Measurements from ENCODE around the gene SCEL. TPM values are rescaled to one million over a fixed set of nuclear protein-coding genes. Genes with fewer than 3 reads are reported as not detected.
"Not testable (repeated sequence)": the region's sequence is repeated elsewhere in the genome, so short reads cannot be mapped to it uniquely, and the experiment has no call there.

SCEL gene
- total RNA-seq, 1 experiment from 2014 or later: 3.5 TPM

GRCh38 chr13:77653301-77653700, 117.8 kb downstream of the SCEL start:
- no peaks in the 10 kb centered on the region for H3F3A ChIP-seq (ENCODE audit: low read length, unreplicated experiment)
- no peaks in the 10 kb centered on the region for H3K9me2 ChIP-seq (replicated peaks; ENCODE audit: low read length)
- no peak for ATAC-seq
- no peak overlapping the region for H3K4me2 ChIP-seq (ENCODE audit: low read length)
- no peaks in the 10 kb centered on the region for H3K27me3 ChIP-seq (ENCODE audit: low read length)
- no peaks in the 10 kb centered on the region for H3K36me3 ChIP-seq (ENCODE audit: low read depth, low read length)
- H3K9me3 ChIP-seq (ENCODE audit: low read length): no peaks in the 10 kb centered on the region
- no peak for TF ChIP-seq EZH2phosphoT487 (IDR thresholded peaks at IDR 0.05; ENCODE audit: borderline replicate concordance, low read length)
- TF ChIP-seq, protein P1, sequence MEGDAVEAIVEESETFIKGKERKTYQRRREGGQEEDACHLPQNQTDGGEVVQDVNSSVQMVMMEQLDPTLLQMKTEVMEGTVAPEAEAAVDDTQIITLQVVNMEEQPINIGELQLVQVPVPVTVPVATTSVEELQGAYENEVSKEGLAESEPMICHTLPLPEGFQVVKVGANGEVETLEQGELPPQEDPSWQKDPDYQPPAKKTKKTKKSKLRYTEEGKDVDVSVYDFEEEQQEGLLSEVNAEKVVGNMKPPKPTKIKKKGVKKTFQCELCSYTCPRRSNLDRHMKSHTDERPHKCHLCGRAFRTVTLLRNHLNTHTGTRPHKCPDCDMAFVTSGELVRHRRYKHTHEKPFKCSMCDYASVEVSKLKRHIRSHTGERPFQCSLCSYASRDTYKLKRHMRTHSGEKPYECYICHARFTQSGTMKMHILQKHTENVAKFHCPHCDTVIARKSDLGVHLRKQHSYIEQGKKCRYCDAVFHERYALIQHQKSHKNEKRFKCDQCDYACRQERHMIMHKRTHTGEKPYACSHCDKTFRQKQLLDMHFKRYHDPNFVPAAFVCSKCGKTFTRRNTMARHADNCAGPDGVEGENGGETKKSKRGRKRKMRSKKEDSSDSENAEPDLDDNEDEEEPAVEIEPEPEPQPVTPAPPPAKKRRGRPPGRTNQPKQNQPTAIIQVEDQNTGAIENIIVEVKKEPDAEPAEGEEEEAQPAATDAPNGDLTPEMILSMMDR (conservative IDR thresholded peaks at IDR 0.05; ENCODE audit: low read depth, low read length): no peak
- TF ChIP-seq EZH2 (IDR thresholded peaks at IDR 0.05; ENCODE audit: low read length, unreplicated experiment): no peak
- no peak for DNase-seq
- CTCF ChIA-PET: no interaction called here
- H2AFZ ChIP-seq (ENCODE audit: low read length): no peak overlapping the region
- no peak overlapping the region for H3K4me3 ChIP-seq (ENCODE audit: low read length)
- H4K20me1 ChIP-seq (ENCODE audit: low read length): no peaks in the 10 kb centered on the region
- intact Hi-C loops (cut with micrococcal nuclease): no loop called here
- H3K79me2 ChIP-seq (ENCODE audit: low read length): no peaks in the 10 kb centered on the region
- no peak overlapping the region for H3K9ac ChIP-seq (ENCODE audit: low read length)
- H3K4me1 ChIP-seq (ENCODE audit: insufficient read depth, low read length): no peaks in the 10 kb centered on the region
- POLR2A ChIA-PET (ENCODE audit: unreplicated experiment): no interaction called here
- BruUV-seq (replicated peaks): no TSS peak
- H3K27ac ChIP-seq (ENCODE audit: low read length): no peak overlapping the region

- BruUV-seq (replicated peaks); H3K4me2 ChIP-seq (ENCODE audit: low read length); H3F3A ChIP-seq (ENCODE audit: low read length, unreplicated experiment); H3K4me1 ChIP-seq (ENCODE audit: insufficient read depth, low read length); H3K9me3 ChIP-seq (ENCODE audit: low read length); DNase-seq; H3K27me3 ChIP-seq (ENCODE audit: low read length); H2AFZ ChIP-seq (ENCODE audit: low read length); ATAC-seq; intact Hi-C loops (cut with micrococcal nuclease); H3K79me2 ChIP-seq (ENCODE audit: low read length); H3K27ac ChIP-seq (ENCODE audit: low read length); CTCF ChIA-PET; H3K9me2 ChIP-seq (replicated peaks; ENCODE audit: low read length); H3K4me3 ChIP-seq (ENCODE audit: low read length); POLR2A ChIA-PET (ENCODE audit: unreplicated experiment); H3K36me3 ChIP-seq (ENCODE audit: low read depth, low read length); H4K20me1 ChIP-seq (ENCODE audit: low read length); H3K9ac ChIP-seq (ENCODE audit: low read length): not testable (repeated sequence)
These were observed 124.5 kb downstream of the SCEL start for GRCh38 chr13:77660016-77660415.

DNA sequence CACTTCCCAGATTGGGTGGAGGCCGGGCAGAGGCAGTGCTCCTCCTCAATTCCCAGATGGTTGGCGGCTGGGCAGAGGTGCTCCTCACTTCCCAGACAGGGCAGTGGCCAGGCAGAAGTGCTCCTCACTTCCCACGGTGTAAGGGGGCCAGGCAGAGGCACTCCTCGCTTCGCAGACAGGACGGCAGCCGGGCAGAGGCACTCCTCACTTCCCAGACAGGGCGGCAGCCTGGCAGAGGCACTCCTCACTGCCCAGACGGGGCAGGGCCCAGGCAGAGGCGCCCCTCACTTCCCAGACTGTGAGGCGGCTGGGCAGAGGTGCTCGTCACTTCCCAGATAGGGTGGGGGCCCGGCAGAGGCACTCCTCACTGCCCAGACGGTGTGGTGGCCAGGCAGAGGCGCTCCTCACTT, 125.3 kb downstream of the SCEL start:
- H2AFZ ChIP-seq (ENCODE audit: low read length): no peak overlapping the region
- intact Hi-C loops (cut with micrococcal nuclease): no loop called here
- H3K36me3 ChIP-seq (ENCODE audit: low read depth, low read length): no peaks in the 10 kb centered on the region
- H3F3A ChIP-seq (ENCODE audit: low read length, unreplicated experiment): no peaks in the 10 kb centered on the region
- CTCF ChIA-PET: no interaction called here
- no peaks in the 10 kb centered on the region for H4K20me1 ChIP-seq (ENCODE audit: low read length)
- H3K4me2 ChIP-seq (ENCODE audit: low read length): no peak overlapping the region
- no peaks in the 10 kb centered on the region for H3K9me3 ChIP-seq (ENCODE audit: low read length)
- H3K9ac ChIP-seq (ENCODE audit: low read length): no peak overlapping the region
- no peaks in the 10 kb centered on the region for H3K79me2 ChIP-seq (ENCODE audit: low read length)
- DNase-seq: no peak
- H3K27ac ChIP-seq (ENCODE audit: low read length): no peak overlapping the region
- ATAC-seq: no peak
- POLR2A ChIA-PET (ENCODE audit: unreplicated experiment): no interaction called here
- no peak overlapping the region for H3K4me3 ChIP-seq (ENCODE audit: low read length)
- no TSS peak for BruUV-seq (replicated peaks)
- H3K9me2 ChIP-seq (replicated peaks; ENCODE audit: low read length): no peaks in the 10 kb centered on the region
- H3K4me1 ChIP-seq (ENCODE audit: insufficient read depth, low read length): no peaks in the 10 kb centered on the region
- no peaks in the 10 kb centered on the region for H3K27me3 ChIP-seq (ENCODE audit: low read length)
- no peak for TF ChIP-seq EZH2 (IDR thresholded peaks at IDR 0.05; ENCODE audit: low read length, unreplicated experiment)
- TF ChIP-seq, protein P1 (conservative IDR thresholded peaks at IDR 0.05; ENCODE audit: low read depth, low read length): no peak
- TF ChIP-seq EZH2phosphoT487 (IDR thresholded peaks at IDR 0.05; ENCODE audit: borderline replicate concordance, low read length): no peak

- H3K9ac ChIP-seq (ENCODE audit: low read length); H3K9me2 ChIP-seq (replicated peaks; ENCODE audit: low read length); BruUV-seq (replicated peaks); H3K79me2 ChIP-seq (ENCODE audit: low read length); ATAC-seq; DNase-seq; H3F3A ChIP-seq (ENCODE audit: low read length, unreplicated experiment); intact Hi-C loops (cut with micrococcal nuclease); H2AFZ ChIP-seq (ENCODE audit: low read length); H3K4me3 ChIP-seq (ENCODE audit: low read length); CTCF ChIA-PET; H3K27ac ChIP-seq (ENCODE audit: low read length); H3K36me3 ChIP-seq (ENCODE audit: low read depth, low read length); H3K4me2 ChIP-seq (ENCODE audit: low read length); H3K4me1 ChIP-seq (ENCODE audit: insufficient read depth, low read length); H4K20me1 ChIP-seq (ENCODE audit: low read length); H3K9me3 ChIP-seq (ENCODE audit: low read length); POLR2A ChIA-PET (ENCODE audit: unreplicated experiment): not testable (repeated sequence)
- H3K27me3 ChIP-seq (ENCODE audit: low read length): peaks cover 12% of the 10 kb centered on the region
These were observed 126.8 kb downstream of the SCEL start for GRCh38 chr13:77662301-77662700.

GRCh38 chr13:77662831-77663230, 127.3 kb downstream of the SCEL start:
- H3K4me2 ChIP-seq (ENCODE audit: low read length); H3K9me3 ChIP-seq (ENCODE audit: low read length); intact Hi-C loops (cut with micrococcal nuclease); H3K4me1 ChIP-seq (ENCODE audit: insufficient read depth, low read length); ATAC-seq; H3K36me3 ChIP-seq (ENCODE audit: low read depth, low read length); POLR2A ChIA-PET (ENCODE audit: unreplicated experiment); H3K27ac ChIP-seq (ENCODE audit: low read length); H3K9ac ChIP-seq (ENCODE audit: low read length); H3K79me2 ChIP-seq (ENCODE audit: low read length); CTCF ChIA-PET; H2AFZ ChIP-seq (ENCODE audit: low read length); H3K4me3 ChIP-seq (ENCODE audit: low read length); H3K9me2 ChIP-seq (replicated peaks; ENCODE audit: low read length); BruUV-seq (replicated peaks); DNase-seq; H3F3A ChIP-seq (ENCODE audit: low read length, unreplicated experiment); H4K20me1 ChIP-seq (ENCODE audit: low read length): not testable (repeated sequence)
- peaks cover 12% of the 10 kb centered on the region for H3K27me3 ChIP-seq (ENCODE audit: low read length)
